HEK293 (cell line): ENCODE measurements around the gene SCN4A.

ENCODE experiments used
- CTCF ChIA-PET: fragments of 350-600 bp; formaldehyde crosslinking; extraction: SDS; loops from one replicate; lab custom pipeline; 2021; ENCODE audit warnings: antibody characterized with exemption; lab: Yijun Ruan, JAX
- POLR2A ChIA-PET: fragments of 300-600 bp; formaldehyde crosslinking; extraction: SDS; loops from one replicate; lab custom pipeline; 2020; ENCODE audit warnings: antibody characterized with exemption, inconsistent platforms; lab: Yijun Ruan, JAX
- H3K27ac ChIP-seq: fragments of 200-500 bp; sonication (Bioruptor generic); 2 replicates; pipeline ENCODE4 v1.5.1; 2014; ENCODE audit warnings: low read depth, low read length, control low read depth, inconsistent platforms; ENCODE audit errors: extremely low read depth
- H3K36me3 ChIP-seq, 2 experiments: fragments of 200-500 bp in 1 of 2; sonication (Bioruptor generic) in 1 of 2; 1 replicate in 1 of 2; 2 replicates in 1 of 2; pipeline ENCODE4 v1.5.1; 2014 to 2017; ENCODE audit warnings: inconsistent platforms in 2 of 2, low read length in 2 of 2; ENCODE audit not compliant: control insufficient read depth in 2 of 2, insufficient read depth in 1 of 2
- H3K4me1 ChIP-seq: fragments of 200-500 bp; sonication (Bioruptor generic); 2 replicates; pipeline ENCODE4 v1.5.1; 2014; ENCODE audit warnings: mild to moderate bottlenecking, low read length, inconsistent platforms; ENCODE audit not compliant: control insufficient read depth, insufficient read depth
- H3K4me3 ChIP-seq: 2 replicates; pipeline ENCODE4 v1.5.1; 2011; ENCODE audit warnings: low read depth, mild to moderate bottlenecking, control low read depth, low read length, moderate library complexity
- H3K9me3 ChIP-seq: fragments of 200-500 bp; sonication (Bioruptor generic); 2 replicates; pipeline ENCODE4 v1.5.1; 2014; ENCODE audit warnings: low read depth, low read length, inconsistent platforms; ENCODE audit not compliant: control insufficient read depth, insufficient read depth
- GLI2 ChIP-seq: fragments of 450-650 bp; formaldehyde crosslinking; IDR thresholded peaks from 2 replicates; pipeline ENCODE4; 2017; ENCODE audit warnings: missing biosample characterization, missing genetic modification characterization, low read depth, borderline replicate concordance
- GLIS2 ChIP-seq: fragments of 450-650 bp; formaldehyde crosslinking; IDR thresholded peaks from 2 replicates; pipeline ENCODE4 v1.5.1; 2016; ENCODE audit warnings: missing biosample characterization, missing genetic modification characterization
- KLF7 ChIP-seq: fragments of 450-650 bp; formaldehyde crosslinking; IDR thresholded peaks from 2 replicates; pipeline ENCODE4 v1.5.1; 2016; ENCODE audit warnings: missing biosample characterization, missing genetic modification characterization, borderline replicate concordance
- ZNF121 ChIP-seq: fragments of 450-650 bp; formaldehyde crosslinking; IDR thresholded peaks from 2 replicates; pipeline ENCODE4 v1.5.1; 2016; ENCODE audit warnings: missing biosample characterization, missing genetic modification characterization
- ZNF362 ChIP-seq: fragments of 450-650 bp; formaldehyde crosslinking; IDR thresholded peaks from 2 replicates; pipeline ENCODE4 v1.5.1; 2016; ENCODE audit warnings: missing biosample characterization, missing genetic modification characterization
- ZNF548 ChIP-seq: fragments of 450-650 bp; formaldehyde crosslinking; IDR thresholded peaks from 2 replicates; pipeline ENCODE4 v1.5.1; 2016; ENCODE audit warnings: missing biosample characterization, missing genetic modification characterization
- ZNF561 ChIP-seq: fragments of 450-650 bp; IDR thresholded peaks from 2 replicates; pipeline ENCODE4 v1.5.1; 2018; ENCODE audit warnings: missing biosample characterization, missing genetic modification characterization, borderline replicate concordance
- ZNF664 ChIP-seq: fragments of 450-650 bp; formaldehyde crosslinking; IDR thresholded peaks from 2 replicates; pipeline ENCODE4 v1.5.1; 2016; ENCODE audit warnings: missing biosample characterization, missing genetic modification characterization
- TF ChIP-seq, protein P1 (sequence below): fragments of 450-650 bp; formaldehyde crosslinking; IDR thresholded peaks from 2 replicates; pipeline ENCODE4 v1.5.1; 2016; ENCODE audit warnings: missing biosample characterization, missing genetic modification characterization
- TF ChIP-seq, protein P2 (sequence below): fragments of 450-650 bp; formaldehyde crosslinking; optimal IDR thresholded peaks from 2 replicates; pipeline ENCODE3; 2016; ENCODE audit warnings: missing biosample characterization, mild to moderate bottlenecking, missing genetic modification characterization
- TF ChIP-seq, protein P3 (sequence below): fragments of 450-650 bp; formaldehyde crosslinking; IDR thresholded peaks from 2 replicates; pipeline ENCODE4 v1.5.1; 2017; ENCODE audit warnings: missing biosample characterization, missing genetic modification characterization

The SCN4A gene

DNA sequence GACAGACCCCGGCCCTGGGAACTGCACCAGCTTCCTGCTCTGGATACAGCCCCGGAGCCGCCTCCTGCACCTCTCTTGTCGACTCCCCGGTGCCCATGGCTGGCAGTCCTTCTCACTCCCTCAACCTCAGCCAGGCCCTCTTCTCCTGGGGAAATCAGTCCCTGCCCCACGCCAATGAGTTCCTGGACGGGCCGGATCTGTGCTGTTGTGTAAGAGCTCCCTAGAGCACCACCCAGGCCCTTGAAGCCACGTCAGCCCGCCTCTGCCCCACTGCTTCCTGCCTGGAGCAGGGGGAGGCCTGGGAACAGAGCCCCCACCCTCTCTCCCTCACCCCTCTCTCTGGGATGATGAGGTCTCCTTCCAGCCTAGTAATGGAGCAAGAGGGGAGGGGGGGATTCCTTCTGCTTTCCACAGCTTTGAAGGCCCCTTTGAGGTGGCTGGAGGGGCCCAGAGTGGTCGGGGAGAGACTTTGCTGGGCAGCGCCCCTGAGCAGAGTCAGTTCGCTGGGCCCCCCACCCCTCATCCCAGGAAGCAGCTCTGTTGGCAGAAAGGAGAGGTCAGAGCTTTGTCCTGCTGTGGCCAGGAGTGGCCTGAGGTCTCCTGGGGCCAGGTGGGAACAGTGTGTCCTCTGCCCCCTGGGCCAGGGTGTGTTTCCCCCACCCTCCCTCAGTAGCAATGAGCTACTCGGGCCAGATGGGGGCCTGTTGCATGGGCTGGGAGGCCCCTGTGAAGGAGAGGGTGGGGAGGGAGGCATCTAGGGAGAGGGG, 29.2 kb upstream of the SCN4A start:
- Histone ChIP-seq H3K4me3 (no peak overlapping the region), H3K36me3 (no peaks in the 10 kb centered on the region), H3K27ac (no peak overlapping the region), H3K4me1 (no peaks in the 10 kb centered on the region; the same call in 1 of the 2 replicates)
- POLR2A ChIA-PET: no interaction called here
- CTCF ChIA-PET: interaction anchor here (1.6 kb wide), 1 partner anchor 11 kb away, joined by 3 read pairs; no protein-coding TSS in a partner anchor
- TF ChIP-seq GLIS2 (tag by site-specific recombination) (0 out of 2 replicates have a peak, but pooled peaks have one; percentile 12), ZNF548 (tag by site-specific recombination) (no peak), KLF7 (tag by site-specific recombination) (no peak), ZNF121 (tag by site-specific recombination) (no peak), ZNF561 (tag by site-specific recombination) (no peak)
- TF ChIP-seq, all 188 proteins: peak for 1
- no peaks in the 10 kb centered on the region for H3K9me3 ChIP-seq

DNA sequence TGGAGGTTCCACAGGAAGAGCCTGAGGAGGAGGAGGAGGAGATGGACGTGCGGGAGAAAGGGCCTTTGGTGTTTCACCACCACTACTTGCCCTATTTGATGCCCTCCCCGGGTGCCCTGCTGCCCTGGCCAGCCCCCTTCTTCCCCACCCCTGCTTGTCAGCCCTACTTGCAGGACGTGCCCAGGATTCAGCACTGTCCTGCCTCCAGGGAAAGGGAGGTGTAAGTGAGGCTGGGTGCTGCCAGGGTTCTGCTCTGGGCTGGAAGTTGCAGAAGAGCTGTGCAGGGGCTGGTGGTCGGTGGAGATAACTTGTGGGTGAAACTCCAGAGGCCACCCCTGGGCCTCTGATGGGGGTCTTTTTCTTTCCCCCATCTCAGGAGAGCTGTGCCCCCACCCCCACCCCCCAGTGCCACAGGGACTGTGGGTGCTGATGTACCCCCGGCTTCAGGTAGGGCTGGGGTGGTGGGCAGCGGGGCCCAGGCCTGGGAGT, 28.4 kb upstream of the SCN4A start:
- no peaks in the 10 kb centered on the region for H3K36me3 ChIP-seq
- H3K4me3 ChIP-seq: no peak overlapping the region
- no peaks in the 10 kb centered on the region for H3K9me3 ChIP-seq
- no peaks in the 10 kb centered on the region; the same call in 1 of the 2 replicates for H3K4me1 ChIP-seq
- TF ChIP-seq ZNF362: no peak
- TF ChIP-seq, protein P1, sequence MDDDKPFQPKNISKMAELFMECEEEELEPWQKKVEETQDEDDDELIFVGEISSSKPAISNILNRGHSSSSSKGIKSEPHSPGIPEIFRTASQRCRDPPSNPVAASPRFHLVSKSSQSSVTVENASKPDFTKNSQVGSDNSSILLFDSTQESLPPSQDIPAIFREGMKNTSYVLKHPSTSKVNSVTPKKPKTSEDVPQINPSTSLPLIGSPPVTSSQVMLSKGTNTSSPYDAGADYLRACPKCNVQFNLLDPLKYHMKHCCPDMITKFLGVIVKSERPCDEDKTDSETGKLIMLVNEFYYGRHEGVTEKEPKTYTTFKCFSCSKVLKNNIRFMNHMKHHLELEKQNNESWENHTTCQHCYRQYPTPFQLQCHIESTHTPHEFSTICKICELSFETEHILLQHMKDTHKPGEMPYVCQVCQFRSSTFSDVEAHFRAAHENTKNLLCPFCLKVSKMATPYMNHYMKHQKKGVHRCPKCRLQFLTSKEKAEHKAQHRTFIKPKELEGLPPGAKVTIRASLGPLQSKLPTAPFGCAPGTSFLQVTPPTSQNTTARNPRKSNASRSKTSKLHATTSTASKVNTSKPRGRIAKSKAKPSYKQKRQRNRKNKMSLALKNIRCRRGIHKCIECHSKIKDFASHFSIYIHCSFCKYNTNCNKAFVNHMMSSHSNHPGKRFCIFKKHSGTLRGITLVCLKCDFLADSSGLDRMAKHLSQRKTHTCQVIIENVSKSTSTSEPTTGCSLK: no peak
- TF ChIP-seq, protein P2, sequence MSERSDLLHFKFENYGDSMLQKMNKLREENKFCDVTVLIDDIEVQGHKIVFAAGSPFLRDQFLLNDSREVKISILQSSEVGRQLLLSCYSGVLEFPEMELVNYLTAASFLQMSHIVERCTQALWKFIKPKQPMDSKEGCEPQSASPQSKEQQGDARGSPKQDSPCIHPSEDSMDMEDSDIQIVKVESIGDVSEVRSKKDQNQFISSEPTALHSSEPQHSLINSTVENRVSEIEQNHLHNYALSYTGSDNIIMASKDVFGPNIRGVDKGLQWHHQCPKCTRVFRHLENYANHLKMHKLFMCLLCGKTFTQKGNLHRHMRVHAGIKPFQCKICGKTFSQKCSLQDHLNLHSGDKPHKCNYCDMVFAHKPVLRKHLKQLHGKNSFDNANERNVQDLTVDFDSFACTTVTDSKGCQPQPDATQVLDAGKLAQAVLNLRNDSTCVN (tag by site-specific recombination): no peak
- TF ChIP-seq, all 188 proteins: peak for 0
- no peak overlapping the region for H3K27ac ChIP-seq
- POLR2A ChIA-PET: no interaction called here
- CTCF ChIA-PET: no interaction called here

GRCh38 chr17:63999680-64000531, 27.2 kb upstream of the SCN4A start:
- H3K27ac ChIP-seq: no peak overlapping the region
- no peak for TF ChIP-seq GLI2 (tag by site-specific recombination)
- TF ChIP-seq ZNF664 (tag by site-specific recombination): peak; percentile 50; the same call in 1 of the 2 replicates
- TF ChIP-seq, protein P3, sequence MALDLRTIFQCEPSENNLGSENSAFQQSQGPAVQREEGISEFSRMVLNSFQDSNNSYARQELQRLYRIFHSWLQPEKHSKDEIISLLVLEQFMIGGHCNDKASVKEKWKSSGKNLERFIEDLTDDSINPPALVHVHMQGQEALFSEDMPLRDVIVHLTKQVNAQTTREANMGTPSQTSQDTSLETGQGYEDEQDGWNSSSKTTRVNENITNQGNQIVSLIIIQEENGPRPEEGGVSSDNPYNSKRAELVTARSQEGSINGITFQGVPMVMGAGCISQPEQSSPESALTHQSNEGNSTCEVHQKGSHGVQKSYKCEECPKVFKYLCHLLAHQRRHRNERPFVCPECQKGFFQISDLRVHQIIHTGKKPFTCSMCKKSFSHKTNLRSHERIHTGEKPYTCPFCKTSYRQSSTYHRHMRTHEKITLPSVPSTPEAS (tag by site-specific recombination): peak; percentile 96
- ChIA-PET CTCF (no interaction called here), POLR2A (no interaction called here)
- H3K4me3 ChIP-seq: no peak overlapping the region
- H3K4me1 ChIP-seq: no peaks in the 10 kb centered on the region
- no peaks in the 10 kb centered on the region for H3K36me3 ChIP-seq
- H3K9me3 ChIP-seq: no peaks in the 10 kb centered on the region
